AG09319 (cell line): ENCODE data around the gene CDC42BPA.
"Not testable (repeated sequence)": the region's sequence is repeated elsewhere in the genome, so short reads cannot be mapped to it uniquely, and the experiment has no call there.

Source experiments
- DNase-seq: peaks from one replicate; pipeline ENCODE4 v3.0.0-alpha.2; 2010; ENCODE audit warnings: low read depth; ENCODE audit errors: extremely low read depth
- TF ChIP-seq, protein P1 (sequence below): IDR thresholded peaks from 2 replicates; pipeline ENCODE4 v1.5.1; 2011; ENCODE audit warnings: low read depth, mild to moderate bottlenecking, inconsistent platforms, low read length, moderate library complexity

The CDC42BPA gene

DNA sequence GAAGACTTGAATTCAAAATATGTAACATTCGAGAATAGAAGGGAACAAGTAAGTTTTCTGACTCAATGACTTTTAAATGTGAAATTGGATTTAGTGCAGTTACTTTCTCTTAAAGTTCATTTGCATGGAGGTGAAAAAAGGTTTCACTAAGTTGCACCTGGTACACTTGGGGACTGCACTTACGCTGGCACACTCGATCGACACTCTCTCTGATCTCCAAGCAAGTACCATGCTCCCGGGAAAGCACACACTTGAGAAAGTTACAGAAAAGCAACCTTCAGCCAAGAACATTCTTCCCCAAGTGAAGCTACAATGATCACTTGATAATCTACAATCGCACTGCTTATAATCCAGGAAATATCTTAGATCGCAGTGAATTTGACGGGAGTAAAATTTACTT, 315.1 kb downstream of the CDC42BPA start:
- no peak for DNase-seq
- TF ChIP-seq, protein P1, sequence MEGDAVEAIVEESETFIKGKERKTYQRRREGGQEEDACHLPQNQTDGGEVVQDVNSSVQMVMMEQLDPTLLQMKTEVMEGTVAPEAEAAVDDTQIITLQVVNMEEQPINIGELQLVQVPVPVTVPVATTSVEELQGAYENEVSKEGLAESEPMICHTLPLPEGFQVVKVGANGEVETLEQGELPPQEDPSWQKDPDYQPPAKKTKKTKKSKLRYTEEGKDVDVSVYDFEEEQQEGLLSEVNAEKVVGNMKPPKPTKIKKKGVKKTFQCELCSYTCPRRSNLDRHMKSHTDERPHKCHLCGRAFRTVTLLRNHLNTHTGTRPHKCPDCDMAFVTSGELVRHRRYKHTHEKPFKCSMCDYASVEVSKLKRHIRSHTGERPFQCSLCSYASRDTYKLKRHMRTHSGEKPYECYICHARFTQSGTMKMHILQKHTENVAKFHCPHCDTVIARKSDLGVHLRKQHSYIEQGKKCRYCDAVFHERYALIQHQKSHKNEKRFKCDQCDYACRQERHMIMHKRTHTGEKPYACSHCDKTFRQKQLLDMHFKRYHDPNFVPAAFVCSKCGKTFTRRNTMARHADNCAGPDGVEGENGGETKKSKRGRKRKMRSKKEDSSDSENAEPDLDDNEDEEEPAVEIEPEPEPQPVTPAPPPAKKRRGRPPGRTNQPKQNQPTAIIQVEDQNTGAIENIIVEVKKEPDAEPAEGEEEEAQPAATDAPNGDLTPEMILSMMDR, result no peak

DNA sequence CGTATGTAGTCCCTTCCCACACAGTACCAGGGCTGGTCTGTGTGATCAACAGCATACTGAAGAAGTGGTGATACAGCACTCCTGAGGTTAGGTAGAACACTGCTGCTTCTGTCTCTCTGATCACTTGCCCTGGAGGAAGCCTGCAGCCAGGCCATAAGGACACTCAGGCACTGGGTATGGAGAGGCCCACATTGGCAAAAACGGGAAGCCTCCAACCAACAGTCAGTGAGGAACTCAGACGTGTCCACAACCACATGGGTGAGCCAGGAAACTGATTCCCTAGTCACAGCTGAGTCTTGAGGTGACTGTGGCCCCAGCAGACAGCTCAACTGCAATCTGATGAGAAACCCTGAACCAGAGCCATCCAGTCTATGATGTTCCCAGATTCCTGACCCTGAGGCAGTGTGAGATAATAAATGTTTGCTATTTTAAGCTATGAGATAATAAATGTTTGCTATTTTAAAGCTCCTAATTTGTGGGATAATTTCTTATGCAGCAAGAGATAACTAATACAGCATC, 315.7 kb downstream of the CDC42BPA start:
- DNase-seq, result no peak
- TF ChIP-seq, protein P1, result no peak

- DNase-seq, result not testable (repeated sequence)
Observed at GRCh38 chr1:226999579-226999978, 318.7 kb downstream of the CDC42BPA start.

GRCh38 chr1:226995365-226996332, 322.6 kb downstream of the CDC42BPA start:
- TF ChIP-seq, protein P1, result no peak
- DNase-seq, result no peak

- TF ChIP-seq, protein P1, result no peak
- no peak for DNase-seq
Observed at GRCh38 chr1:226994586-226995364, 323.5 kb downstream of the CDC42BPA start.

GRCh38 chr1:226993814-226994585, 324.3 kb downstream of the CDC42BPA start:
- TF ChIP-seq, protein P1, result no peak
- no peak for DNase-seq

DNA sequence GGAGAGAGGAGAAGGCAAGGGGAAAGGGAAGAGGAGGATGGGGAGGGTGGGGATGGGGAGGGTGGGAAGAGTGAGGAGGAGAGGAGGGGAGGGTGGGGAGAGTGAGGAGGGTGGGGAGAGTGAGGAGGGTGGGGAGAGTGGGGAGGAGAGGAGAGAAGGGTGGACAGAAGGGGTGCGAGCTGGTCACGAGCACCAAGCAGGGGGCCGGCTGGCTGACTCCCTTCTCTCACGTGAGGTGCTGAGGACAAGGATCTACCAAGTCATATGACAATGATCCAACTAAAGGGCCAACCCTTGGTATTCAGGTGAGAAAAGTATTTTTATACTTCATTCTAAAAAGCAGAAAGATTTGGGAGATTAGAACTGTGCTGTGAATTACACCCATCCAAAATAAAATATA, 326.4 kb downstream of the CDC42BPA start:
- DNase-seq, result no peak
- TF ChIP-seq, protein P1, result no peak
